Endothelial cell of umbilical vein (primary cell): Measurements from ENCODE around the gene PTGFRN. TPM values are rescaled to one million over a fixed set of nuclear protein-coding genes. Genes with fewer than 3 reads are reported as not detected.

Experiments used
- BruUV-seq: library from RNA; stranded (reverse); fragments of 400-500 nt; replicated peaks from 2 replicates; lab custom pipeline; 2021; lab: Mats Ljungman, UMichigan
- CTCF ChIA-PET: fragments of 300-600, 350-600 bp; sonication (Branson Sonifier 250); formaldehyde crosslinking; loops from one replicate; lab custom pipeline; 2021; ENCODE audit warnings: antibody characterized with exemption, inconsistent platforms; lab: Charles Lee
- POLR2A ChIA-PET: fragments of 300-600, 350-600 bp; sonication (Branson Sonifier 250); formaldehyde crosslinking; loops from one replicate; lab custom pipeline; 2021; ENCODE audit warnings: antibody characterized with exemption, inconsistent platforms; lab: Charles Lee
- DNase-seq: peaks from one replicate; pipeline ENCODE4 v3.0.0-alpha.2; 2011; ENCODE audit warnings: low read depth, low spot score
- FAIRE-seq: peaks from 2 replicates; lab custom pipeline; 2011; peaks lifted over from hg19 to GRCh38; lab: Jason Lieb, UNC
- H2AFZ ChIP-seq: 2 replicates; pipeline ENCODE4 v1.6.0; 2012; ENCODE audit warnings: low read depth, low read length, control low read depth, inconsistent platforms
- H3K27ac ChIP-seq: 2 replicates; pipeline ENCODE4 v1.5.1; 2011; ENCODE audit warnings: low read depth, mild to moderate bottlenecking, control low read depth, low read length, moderate library complexity; ENCODE audit not compliant: insufficient read depth
- H3K27me3 ChIP-seq, 2 experiments: 2 replicates each; pipeline versions ENCODE4 v1.6.0 to v1.6.1; 2011; ENCODE audit warnings: low read length in 2 of 2, mixed read lengths in 1 of 2; ENCODE audit not compliant: control insufficient read depth in 2 of 2, insufficient read depth in 2 of 2
- H3K36me3 ChIP-seq, 2 experiments: 2 replicates in 1 of 2; 3 replicates in 1 of 2; pipeline ENCODE4 v1.5.1; 2011; ENCODE audit warnings: low read length in 2 of 2, mild to moderate bottlenecking in 1 of 2, moderate library complexity in 1 of 2; ENCODE audit not compliant: control insufficient read depth in 2 of 2, insufficient read depth in 2 of 2; ENCODE audit errors: extremely low read depth in 1 of 2
- H3K4me1 ChIP-seq: 3 replicates; pipeline ENCODE4 v1.5.1; 2011; ENCODE audit warnings: mild to moderate bottlenecking, low read length; ENCODE audit not compliant: control insufficient read depth, insufficient read depth; ENCODE audit errors: extremely low read depth
- H3K4me2 ChIP-seq: 2 replicates; pipeline ENCODE4 v1.6.1; 2011; ENCODE audit warnings: low read length, control low read depth, mixed read lengths; ENCODE audit not compliant: insufficient read depth
- H3K4me3 ChIP-seq, 3 experiments: fragments of 200-600 bp in 1 of 3; sonication (generic), shearing (Covaris generic) in 1 of 3; replicated peaks in 1 of 3; 2 replicates each; pipeline ENCODE4 v1.5.1; 2011 to 2016; ENCODE audit warnings: control low read depth in 3 of 3, low read length in 3 of 3, mild to moderate bottlenecking in 2 of 3, inconsistent platforms in 1 of 3, low read depth in 1 of 3, moderate library complexity in 1 of 3; ENCODE audit not compliant: insufficient read depth in 1 of 3
- H3K79me2 ChIP-seq: 2 replicates; pipeline ENCODE4 v1.6.0; 2012; ENCODE audit warnings: low read length, inconsistent platforms; ENCODE audit not compliant: control insufficient read depth, insufficient read depth
- H3K9ac ChIP-seq: replicated peaks from 2 replicates; pipeline ENCODE3; 2011; ENCODE audit warnings: low read length, control low read depth; ENCODE audit not compliant: insufficient read depth; ENCODE audit errors: extremely low read depth
- H3K9me1 ChIP-seq: replicated peaks from 3 replicates; pipeline ENCODE4 v1.6.0; 2011; ENCODE audit warnings: mild to moderate bottlenecking, low read length; ENCODE audit not compliant: control insufficient read depth, insufficient read depth; ENCODE audit errors: extremely low read depth
- H3K9me3 ChIP-seq: replicated peaks from 2 replicates; pipeline ENCODE4 v1.5.1; 2012; ENCODE audit warnings: low read length, inconsistent platforms; ENCODE audit not compliant: control insufficient read depth, insufficient read depth
- H4K20me1 ChIP-seq: replicated peaks from 2 replicates; pipeline ENCODE3; 2011; ENCODE audit warnings: mild to moderate bottlenecking, low read length; ENCODE audit not compliant: control insufficient read depth, insufficient read depth; ENCODE audit errors: extremely low read depth
- CTCF ChIP-seq, 2 donors: IDR thresholded peaks; 1 replicate in 1 of 2; 2 replicates in 1 of 2; pipeline ENCODE4 v1.5.1; 2011; ENCODE audit warnings: low read length in 2 of 2, mild to moderate bottlenecking in 2 of 2, moderate library complexity in 2 of 2, control low read depth in 1 of 2, inconsistent platforms in 1 of 2, low read depth in 1 of 2; ENCODE audit not compliant: insufficient read depth in 1 of 2; ENCODE audit errors: extremely low read depth in 1 of 2
- EZH2 ChIP-seq: IDR thresholded peaks from 2 replicates; pipeline ENCODE4 v1.6.1; 2012; ENCODE audit warnings: borderline replicate concordance, low read depth, mild to moderate bottlenecking, moderate library complexity, low read length, inconsistent platforms; ENCODE audit not compliant: severe bottlenecking
- FOS ChIP-seq: IDR thresholded peaks from 2 replicates; pipeline ENCODE4 v1.6.1; 2011; ENCODE audit warnings: mild to moderate bottlenecking, low read length, moderate library complexity, borderline replicate concordance; ENCODE audit not compliant: insufficient read depth
- GATA2 ChIP-seq: IDR thresholded peaks from 2 replicates; pipeline ENCODE4 v1.7.0; 2011; ENCODE audit warnings: low read depth, mild to moderate bottlenecking, moderate library complexity, mixed read lengths, low read length; ENCODE audit not compliant: insufficient read length, insufficient read depth
- JUN ChIP-seq: IDR thresholded peaks from 2 replicates; pipeline ENCODE4 v1.6.1; 2011; ENCODE audit warnings: borderline replicate concordance, low read depth; ENCODE audit not compliant: insufficient read length, insufficient read depth
- MAX ChIP-seq: IDR thresholded peaks from 2 replicates; pipeline ENCODE4 v1.6.1; 2011; ENCODE audit not compliant: insufficient read depth, insufficient read length
- MYC ChIP-seq: IDR thresholded peaks from one replicate; pipeline ENCODE4 v1.6.1; 2011; ENCODE audit warnings: mild to moderate bottlenecking, low read depth, low read length
- POLR2A ChIP-seq: IDR thresholded peaks from 2 replicates; pipeline ENCODE4 v1.6.1; 2012; ENCODE audit warnings: low read depth, mild to moderate bottlenecking, control low read depth, low read length
- POLR2AphosphoS5 ChIP-seq: IDR thresholded peaks from 2 replicates; pipeline ENCODE4 v1.6.1; 2012; ENCODE audit warnings: low read depth, mild to moderate bottlenecking, control low read depth, low read length, moderate library complexity; ENCODE audit not compliant: insufficient read depth
- dilution Hi-C: fragments of 300-500 bp; cut with MboI; formaldehyde crosslinking; loops from one replicate; pipeline ENCODE4 v1.15.0; 2019; ENCODE audit warnings: low sequenced_read_pairs; ENCODE audit not compliant: extremely low pct_ligation_motif_present
- intact Hi-C: fragments of 100-400 bp; cut with micrococcal nuclease; formaldehyde crosslinking; loops from one replicate; pipeline ENCODE4 v1.10.0; 2022
- polyA plus RNA-seq, 4 experiments: library from polyadenylated mRNA; depleted of rRNA in 3 of 4; stranded (reverse) in 3 of 4; unstranded in 1 of 4; fragments of >200 nt; gene quantifications; 2 replicates each; pipeline versions ENCODE4 v1.2.1 to v1.2.3, GENCODE V29; 2011 to 2012; ENCODE audit warnings: missing spikeins in 1 of 4
- total RNA-seq: library from RNA; stranded (reverse); gene quantifications from 2 replicates; pipeline ENCODE4 v1.2.3, GENCODE V29; 2021

PTGFRN gene
- total and polyA plus RNA-seq, 2 donors (not counting 3 experiments of a cell fraction or from before 2014, with no cell fraction given): 39.6 to 60.7 TPM

- intact Hi-C loops: loop anchor here (5.0 kb wide), 1 partner anchor 126 kb away; no protein-coding TSS in a partner anchor
- DNase-seq: no peak
Measured at GRCh38 chr1:116916002-116916401, 6.3 kb downstream of the PTGFRN start.

More at GRCh38 chr1:116916002-116916401, 6.3 kb downstream of the PTGFRN start:
- Histone ChIP-seq H3K4me3 (no peak overlapping the region), H3K9me1 (no peaks in the 10 kb centered on the region), H3K27me3 (no peaks in the 10 kb centered on the region), H3K27ac (no peak overlapping the region), H2AFZ (no peak overlapping the region), H3K36me3 (no peaks in the 10 kb centered on the region), H3K4me2 (no peak overlapping the region), H4K20me1 (no peaks in the 10 kb centered on the region), H3K4me1 (peaks cover 6% of the 10 kb centered on the region), H3K9me3 (no peaks in the 10 kb centered on the region), H3K79me2 (no peaks in the 10 kb centered on the region), H3K9ac (no peak overlapping the region)
- no peak for TF ChIP-seq JUN
- TF ChIP-seq CTCF (IDR thresholded peaks at IDR 0.05; ENCODE audit: extremely low read depth in 1 of 2, insufficient read depth in 1 of 2, low read depth in 1 of 2, low read length in 2 of 2): no peak
- TF ChIP-seq POLR2A: no peak
- no peak for TF ChIP-seq EZH2
- TF ChIP-seq MAX: no peak
- TF ChIP-seq POLR2AphosphoS5: no peak
- TF ChIP-seq GATA2: no peak
- TF ChIP-seq MYC: no peak
- TF ChIP-seq FOS: no peak
- BruUV-seq: no TSS peak
- CTCF ChIA-PET: interaction anchor here (1.2 to 1.3 kb wide), 2 partner anchors 152 to 178 kb away, joined by 4 to 5 read pairs; no protein-coding TSS in a partner anchor
- FAIRE-seq: no peak
- dilution Hi-C loops: no loop called here
- POLR2A ChIA-PET: no interaction called here
